Suprapubic skin (tissue), 4 donors: ENCODE data around the gene COL12A1. TPM values are rescaled to one million over a fixed set of nuclear protein-coding genes. Genes with fewer than 3 reads are reported as not detected.

Experiments used
- DNase-seq, 2 donors: peaks; one replicate each; pipeline ENCODE4 v3.0.0-alpha.2; 2019; ENCODE audit warnings: low spot score in 2 of 2
- H3K27ac ChIP-seq: fragments of 200-600 bp; sonication (generic); one replicate; pipeline ENCODE4 v1.5.1; 2019
- H3K27me3 ChIP-seq: fragments of 200-600 bp; sonication (generic); one replicate; pipeline ENCODE4 v1.5.1; 2019
- H3K36me3 ChIP-seq: fragments of 200-600 bp; sonication (generic); one replicate; pipeline ENCODE4 v1.5.1; 2019
- H3K4me1 ChIP-seq: fragments of 200-600 bp; sonication (generic); one replicate; pipeline ENCODE4 v1.5.1; 2019
- H3K4me3 ChIP-seq: fragments of 200-600 bp; sonication (generic); one replicate; pipeline ENCODE4 v1.5.1; 2019; ENCODE audit warnings: mild to moderate bottlenecking
- H3K9me3 ChIP-seq: fragments of 200-600 bp; sonication (generic); one replicate; pipeline ENCODE4 v1.5.1; 2019
- CTCF ChIP-seq, 2 donors: fragments of 200-600 bp in 1 of 2; fragments of 450-650 bp in 1 of 2; sonication (generic) in 1 of 2; IDR thresholded peaks; one replicate each; pipeline ENCODE4 v1.5.1; 2016 to 2019; ENCODE audit warnings: antibody characterized with exemption in 2 of 2, mild to moderate bottlenecking in 1 of 2, moderate library complexity in 1 of 2
- EP300 ChIP-seq: sonication (generic); formaldehyde crosslinking; IDR thresholded peaks from one replicate; pipeline ENCODE4 v1.6.1; 2017; ENCODE audit warnings: antibody characterized with exemption
- POLR2A ChIP-seq, 2 donors: fragments of 450-650 bp; IDR thresholded peaks; one replicate each; pipeline ENCODE4 v1.6.1; 2017; ENCODE audit warnings: antibody characterized with exemption in 2 of 2, mild to moderate bottlenecking in 2 of 2, moderate library complexity in 2 of 2
- POLR2AphosphoS5 ChIP-seq, 3 donors: sonication (generic); formaldehyde crosslinking; IDR thresholded peaks; one replicate each; pipeline ENCODE4 v1.6.1; 2017; ENCODE audit warnings: antibody characterized with exemption in 3 of 3
- WGBS: methylation state at CpG from one replicate; pipeline ENCODE4 v1.1.5; 2018; 5-methylcytosine and 5-hydroxymethylcytosine counted together
- total RNA-seq, 4 donors: library from RNA; depleted of rRNA; stranded (reverse); fragments of >200 nt; gene quantifications; one replicate each; pipeline ENCODE4 v1.1.0, GENCODE V29; 2016

COL12A1 gene
- total RNA-seq, 4 donors from 2014 or later, result 41.2 to 47.2 (median 44.1) TPM

- no peak for TF ChIP-seq POLR2AphosphoS5 (IDR thresholded peaks at IDR 0.05)
- TF ChIP-seq EP300, result no peak
- TF ChIP-seq CTCF (IDR thresholded peaks at IDR 0.05), result no peak
- no peak for TF ChIP-seq POLR2A (IDR thresholded peaks at IDR 0.05)
- Histone ChIP-seq H3K36me3 (no peaks in the 10 kb centered on the region), H3K27me3 (no peaks in the 10 kb centered on the region), H3K9me3 (no peaks in the 10 kb centered on the region), H3K4me3 (no peak overlapping the region), H3K27ac (no peak overlapping the region), H3K4me1 (peaks cover 22% of the 10 kb centered on the region)
- DNase-seq, result no peak
- 75% methylated on average over 2 of the region's 2 CpGs for WGBS
These were observed 38.0 kb downstream of the COL12A1 start for GRCh38 chr6:75167851-75168250.

- H3K4me1 ChIP-seq, result peaks cover 22% of the 10 kb centered on the region
- H3K36me3 ChIP-seq, result no peaks in the 10 kb centered on the region
- no peak for DNase-seq
- TF ChIP-seq EP300, result no peak
- TF ChIP-seq POLR2AphosphoS5 (IDR thresholded peaks at IDR 0.05), result no peak
- TF ChIP-seq POLR2A (IDR thresholded peaks at IDR 0.05), result no peak
- no peak for TF ChIP-seq CTCF (IDR thresholded peaks at IDR 0.05)
- no peak overlapping the region for H3K27ac ChIP-seq
- WGBS, result 32% methylated on average over 3 of the region's 3 CpGs
- H3K27me3 ChIP-seq, result no peaks in the 10 kb centered on the region
- H3K4me3 ChIP-seq, result no peak overlapping the region
- H3K9me3 ChIP-seq, result no peaks in the 10 kb centered on the region
These were observed 38.5 kb downstream of the COL12A1 start for GRCh38 chr6:75167325-75167724.

GRCh38 chr6:75166773-75167172 is 39.1 kb downstream of the COL12A1 start:
- Histone ChIP-seq H3K27ac (no peak overlapping the region), H3K4me1 (peaks cover 17% of the 10 kb centered on the region), H3K9me3 (no peaks in the 10 kb centered on the region), H3K27me3 (no peaks in the 10 kb centered on the region), H3K36me3 (no peaks in the 10 kb centered on the region), H3K4me3 (no peak overlapping the region)
- WGBS, result 66% methylated on average over 2 of the region's 2 CpGs
- TF ChIP-seq EP300 (no peak), POLR2A (IDR thresholded peaks at IDR 0.05) (no peak), POLR2AphosphoS5 (IDR thresholded peaks at IDR 0.05) (no peak), CTCF (IDR thresholded peaks at IDR 0.05) (no peak)
- DNase-seq, result no peak

- Histone ChIP-seq H3K36me3 (no peaks in the 10 kb centered on the region), H3K27ac (no peak overlapping the region), H3K27me3 (no peaks in the 10 kb centered on the region), H3K4me1 (peaks cover 12% of the 10 kb centered on the region), H3K4me3 (no peak overlapping the region), H3K9me3 (no peaks in the 10 kb centered on the region)
- TF ChIP-seq EP300 (no peak), POLR2A (IDR thresholded peaks at IDR 0.05) (no peak), POLR2AphosphoS5 (IDR thresholded peaks at IDR 0.05) (no peak), CTCF (IDR thresholded peaks at IDR 0.05) (no peak)
- 40% methylated on average over 2 of the region's 2 CpGs for WGBS
- DNase-seq, result no peak
These were observed 39.6 kb downstream of the COL12A1 start for GRCh38 chr6:75166236-75166635.

GRCh38 chr6:75158176-75158575 is 47.7 kb downstream of the COL12A1 start:
- no peak for DNase-seq
- no peak for TF ChIP-seq POLR2A (IDR thresholded peaks at IDR 0.05)
- no peak for TF ChIP-seq EP300
- no peak for TF ChIP-seq POLR2AphosphoS5 (IDR thresholded peaks at IDR 0.05)
- no peak for TF ChIP-seq CTCF (IDR thresholded peaks at IDR 0.05)
- no peaks in the 10 kb centered on the region for H3K27me3 ChIP-seq
- H3K9me3 ChIP-seq, result no peaks in the 10 kb centered on the region
- no peak overlapping the region for H3K27ac ChIP-seq
- H3K4me1 ChIP-seq, result no peaks in the 10 kb centered on the region
- no peak overlapping the region for H3K4me3 ChIP-seq
- H3K36me3 ChIP-seq, result peaks cover 12% of the 10 kb centered on the region
